GM19395 (cell line): Measurements from ENCODE around the gene FXYD6.
"Not testable (repeated sequence)": the region's sequence is repeated elsewhere in the genome, so short reads cannot be mapped to it uniquely, and the experiment has no call there.

ENCODE experiments used
- ATAC-seq: cut with Tn5 transposase; IDR thresholded peaks from one replicate; pipeline ENCODE4 v1.9.1; 2021; ENCODE audit warnings: mild to moderate bottlenecking, moderate library complexity; ENCODE audit not compliant: unreplicated experiment

Gene FXYD6

DNA sequence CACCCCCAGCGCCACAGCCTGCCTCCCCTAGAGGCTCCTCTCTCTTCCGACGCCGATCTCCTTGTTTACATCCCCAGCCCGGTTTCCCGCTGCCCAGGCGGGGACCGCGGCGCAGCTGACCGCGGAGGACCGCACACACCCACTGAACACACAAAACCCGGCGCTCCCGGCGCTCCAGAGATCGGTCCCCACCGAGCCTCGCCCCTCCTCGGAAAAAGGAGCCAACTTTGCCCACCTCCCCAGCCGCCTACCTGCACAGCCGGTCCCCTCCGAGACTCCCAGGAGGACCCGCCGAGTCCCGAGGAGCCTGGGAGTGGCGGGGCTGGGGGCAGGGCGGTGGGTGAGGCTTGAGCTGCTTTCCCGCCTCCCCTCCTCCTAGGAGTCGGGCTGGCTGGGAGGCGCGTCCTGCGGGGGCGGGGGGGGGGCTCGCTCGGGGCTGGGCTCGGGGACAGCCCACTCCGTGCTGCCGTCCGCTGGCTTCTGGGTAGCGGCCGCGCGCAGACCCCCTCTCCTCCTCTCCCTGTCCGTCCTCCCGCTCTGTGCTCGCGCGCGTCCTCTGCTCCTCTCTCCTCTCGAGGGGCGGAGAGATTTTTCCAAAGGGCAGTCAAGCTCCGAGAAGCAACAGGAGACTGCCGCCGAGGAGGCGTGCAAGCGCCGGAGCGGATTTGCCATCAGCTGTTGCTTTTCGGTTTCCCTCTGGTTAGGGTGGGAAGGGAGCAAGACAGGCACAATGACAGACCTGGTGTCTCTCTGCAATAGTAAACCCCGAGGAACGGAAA lies at the start of gene FXYD6:
Gene FXYD6, minus strand, starts transcription at position 318 of the 779 bp plus-strand sequence. CDS start 33,882 bp downstream, outside the sequence.
- ATAC-seq: no peak

GRCh38 chr11:117926166-117926565 lies 49.7 kb upstream of the FXYD6 start:
- ATAC-seq: not testable (repeated sequence)

DNA sequence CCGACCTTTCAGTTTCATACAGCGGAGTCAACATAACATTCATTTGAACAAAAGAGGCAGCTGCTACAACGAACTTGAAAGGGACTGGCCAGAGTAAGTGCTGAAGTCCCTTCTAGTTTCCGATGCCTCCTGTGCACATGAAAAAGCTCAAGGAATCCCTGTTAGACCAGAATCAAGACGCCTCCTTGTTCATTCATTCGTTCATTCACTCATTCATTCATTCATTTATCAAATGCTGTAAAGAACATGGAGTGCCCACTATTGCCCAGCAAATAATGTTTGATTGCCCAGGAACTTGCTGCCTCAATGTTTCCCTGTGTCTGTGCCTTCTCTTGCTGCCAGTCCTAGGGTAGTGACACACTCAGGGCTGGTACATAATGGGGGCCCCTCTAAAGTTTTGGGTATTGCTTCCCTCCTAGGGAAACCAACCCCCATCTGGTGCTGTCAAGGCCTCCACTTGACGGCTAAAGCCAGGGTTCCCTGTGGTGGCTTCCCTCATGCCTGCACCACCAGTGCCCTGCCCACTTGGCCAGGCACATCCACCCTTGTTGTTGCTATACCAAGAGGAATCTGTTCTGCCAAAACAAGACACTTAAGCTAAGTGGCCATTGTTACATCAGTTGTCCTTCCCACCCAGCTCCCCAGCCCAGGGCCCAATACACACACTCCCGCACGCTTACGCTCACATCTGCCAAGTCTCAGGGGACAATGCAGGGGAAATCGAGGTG lies 48.9 kb upstream of the FXYD6 start:
- ATAC-seq: no peak

GRCh38 chr11:117924631-117925170 lies 48.2 kb upstream of the FXYD6 start:
- no peak for ATAC-seq

DNA sequence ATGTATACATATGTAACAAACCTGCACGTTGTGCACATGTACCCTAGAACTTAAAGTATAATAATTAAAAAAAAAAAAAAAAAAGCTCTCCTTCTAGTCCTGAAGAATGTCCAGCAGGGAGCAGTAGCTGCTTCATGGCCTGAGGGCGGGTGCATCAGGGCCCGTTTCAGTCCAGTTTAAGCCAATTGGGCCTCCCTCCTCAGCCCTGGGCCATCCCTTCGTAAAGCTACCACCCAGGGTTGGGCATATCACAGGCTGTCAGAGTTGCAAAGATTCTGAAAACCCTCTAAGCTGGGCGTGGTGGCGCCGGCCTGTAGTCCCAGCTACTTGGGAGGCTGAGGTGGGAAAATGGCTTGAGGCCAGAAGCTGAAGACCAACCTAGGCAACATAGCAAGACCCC lies 47.3 kb upstream of the FXYD6 start:
- no peak for ATAC-seq

- ATAC-seq: no peak
These were observed 46.8 kb upstream of the FXYD6 start for GRCh38 chr11:117923275-117923674.

DNA sequence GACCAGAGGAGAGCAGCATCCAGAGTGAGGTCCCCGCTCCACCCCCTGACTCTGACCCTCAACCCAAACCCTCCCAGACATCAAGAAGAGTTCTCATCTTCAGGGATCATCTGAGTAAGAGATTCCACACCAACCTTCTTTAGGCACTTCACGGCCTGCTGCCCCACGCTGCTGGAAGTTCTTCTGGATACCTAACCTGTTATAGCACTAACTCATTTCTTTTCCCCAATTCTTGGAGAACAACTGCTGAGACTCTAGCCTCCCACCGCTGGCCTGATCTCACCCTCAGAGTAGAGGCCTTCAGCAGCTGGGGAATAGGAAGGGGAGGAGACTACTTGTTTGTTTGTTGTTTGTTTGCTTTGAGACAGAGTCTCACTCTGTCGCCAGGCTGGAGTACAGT lies 45.4 kb upstream of the FXYD6 start:
- ATAC-seq: no peak

- ATAC-seq: no peak
These were observed 45.0 kb upstream of the FXYD6 start for GRCh38 chr11:117921456-117921855.

DNA sequence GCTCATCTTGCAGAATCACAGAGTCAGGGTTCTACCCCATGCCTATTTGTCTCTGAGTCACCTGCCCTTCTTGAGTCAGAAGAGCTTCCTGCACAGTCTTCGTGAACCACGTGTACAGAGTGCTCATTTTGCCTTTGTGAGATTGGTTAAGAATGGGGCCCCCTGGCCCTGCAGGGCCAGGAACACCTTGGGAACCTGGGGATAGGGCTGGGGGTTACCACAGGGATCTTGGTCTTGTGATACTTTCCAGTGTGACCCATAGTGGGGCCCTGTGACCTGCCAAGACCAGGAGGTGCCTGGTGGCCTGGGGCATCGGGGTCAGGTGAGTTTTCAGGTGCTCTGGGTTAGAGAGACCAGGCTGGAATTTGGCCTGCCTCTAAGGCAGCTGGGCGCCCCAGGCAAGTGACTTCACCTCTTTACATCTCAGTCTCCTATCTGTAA lies 43.3 kb upstream of the FXYD6 start:
- ATAC-seq: no peak

DNA sequence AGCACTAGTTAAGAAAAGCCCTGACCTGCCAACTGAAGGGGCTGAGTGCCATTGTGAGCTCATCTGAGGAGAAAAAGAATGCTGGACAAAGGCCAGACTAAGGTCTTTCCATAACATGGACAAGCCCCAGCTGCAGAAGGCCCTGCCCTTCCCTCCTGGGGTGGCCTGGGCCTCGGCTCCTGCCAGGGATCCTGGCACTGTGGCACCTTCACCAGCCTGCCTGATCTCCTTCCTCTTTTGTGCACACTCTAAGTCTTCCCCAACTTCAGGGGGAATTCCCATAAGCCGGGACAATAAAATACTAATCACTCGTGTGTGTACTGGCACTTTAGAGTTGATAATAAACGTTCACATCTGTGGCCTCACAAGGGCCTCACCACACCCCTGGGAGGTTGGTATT lies 42.9 kb upstream of the FXYD6 start:
- ATAC-seq: no peak

- ATAC-seq: no peak
These were observed 42.2 kb upstream of the FXYD6 start for GRCh38 chr11:117918366-117919255.

DNA sequence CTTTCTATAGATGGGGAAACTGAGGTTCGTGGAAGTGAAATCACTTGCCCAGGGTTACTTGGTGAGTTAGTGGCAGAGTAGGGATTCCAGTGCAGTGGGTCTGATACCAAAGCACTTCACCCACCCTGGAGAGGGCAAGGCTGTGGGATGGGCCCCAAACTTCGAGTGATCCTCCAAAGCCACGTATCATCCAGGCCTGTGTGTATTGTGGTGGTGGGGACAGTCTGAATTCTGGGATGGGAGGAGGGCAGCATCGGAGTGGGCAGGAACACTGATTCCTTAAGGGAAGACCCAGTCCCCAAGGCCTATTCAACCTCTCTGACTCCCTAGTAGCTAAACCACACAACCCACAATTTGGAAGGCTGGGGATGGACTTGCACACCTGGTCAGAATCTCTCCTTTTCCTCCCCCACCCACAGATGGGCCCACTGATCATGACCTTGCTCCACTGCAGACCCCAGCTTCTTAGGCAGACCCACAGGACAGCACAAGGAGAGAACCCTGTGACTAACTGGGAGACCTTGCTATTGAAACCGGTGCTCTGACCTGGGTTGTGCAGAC lies 41.2 kb upstream of the FXYD6 start:
- ATAC-seq: no peak

GRCh38 chr11:117916956-117917355 lies 40.5 kb upstream of the FXYD6 start:
- ATAC-seq: no peak

DNA sequence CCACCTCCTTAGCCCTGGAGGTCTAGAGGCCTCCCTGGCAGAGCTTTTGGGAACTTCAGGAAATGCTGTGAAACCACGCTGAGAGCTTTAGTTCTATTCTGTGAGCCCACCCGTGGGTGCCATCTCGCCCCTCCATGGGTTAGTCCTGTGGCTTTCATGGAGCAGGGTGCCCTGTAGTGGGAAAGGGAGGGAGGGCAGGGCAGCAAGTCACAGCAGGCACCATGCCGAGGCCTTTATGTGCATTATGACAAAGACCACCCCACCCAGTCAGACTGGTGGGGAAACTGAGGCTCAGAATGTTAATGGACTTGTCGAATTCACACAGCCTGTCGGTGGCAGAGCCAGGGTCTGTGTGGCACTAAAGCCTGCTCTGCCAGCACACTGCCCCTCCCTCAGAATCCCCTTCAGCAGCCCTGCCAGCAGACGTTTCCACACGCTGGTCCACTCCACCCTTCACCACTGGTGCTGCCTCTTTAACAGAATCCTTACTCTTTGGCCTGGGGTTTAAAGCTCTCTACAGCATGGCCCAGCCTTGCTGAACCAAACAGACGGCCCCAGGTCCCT lies 39.3 kb upstream of the FXYD6 start:
- ATAC-seq: no peak

DNA sequence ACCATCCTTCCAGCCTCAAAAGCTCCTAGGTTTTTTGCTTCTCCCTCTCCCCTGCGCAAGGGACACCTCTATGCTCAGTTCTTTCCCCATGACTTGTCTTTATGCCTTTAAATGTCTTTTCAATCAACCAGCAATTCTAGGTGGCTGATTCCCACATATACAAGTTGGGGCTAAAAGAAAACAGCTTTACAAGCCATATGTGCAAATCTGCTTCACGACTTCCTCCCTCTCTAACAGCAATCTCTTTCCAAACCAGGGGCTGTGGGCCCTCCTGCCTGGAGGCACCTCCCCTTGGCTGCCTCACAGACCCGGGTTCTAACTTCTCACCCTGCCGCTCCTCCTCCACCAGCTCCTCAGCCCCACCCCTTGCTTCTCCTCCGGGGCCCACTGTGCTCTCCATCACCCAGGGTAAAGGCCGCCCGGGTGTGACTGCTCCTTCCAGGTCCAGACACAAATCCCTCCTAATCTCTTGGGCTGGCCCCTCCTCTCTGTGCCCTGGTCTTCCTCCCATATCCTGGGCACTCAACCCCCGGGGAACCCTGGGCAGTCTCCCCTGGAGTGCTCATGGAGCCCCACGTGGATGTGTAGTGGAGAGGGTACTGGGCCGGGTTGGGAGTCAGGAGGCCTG lies 38.6 kb upstream of the FXYD6 start:
- no peak for ATAC-seq

- no peak for ATAC-seq
These were observed 37.9 kb upstream of the FXYD6 start for GRCh38 chr11:117914398-117914761.

DNA sequence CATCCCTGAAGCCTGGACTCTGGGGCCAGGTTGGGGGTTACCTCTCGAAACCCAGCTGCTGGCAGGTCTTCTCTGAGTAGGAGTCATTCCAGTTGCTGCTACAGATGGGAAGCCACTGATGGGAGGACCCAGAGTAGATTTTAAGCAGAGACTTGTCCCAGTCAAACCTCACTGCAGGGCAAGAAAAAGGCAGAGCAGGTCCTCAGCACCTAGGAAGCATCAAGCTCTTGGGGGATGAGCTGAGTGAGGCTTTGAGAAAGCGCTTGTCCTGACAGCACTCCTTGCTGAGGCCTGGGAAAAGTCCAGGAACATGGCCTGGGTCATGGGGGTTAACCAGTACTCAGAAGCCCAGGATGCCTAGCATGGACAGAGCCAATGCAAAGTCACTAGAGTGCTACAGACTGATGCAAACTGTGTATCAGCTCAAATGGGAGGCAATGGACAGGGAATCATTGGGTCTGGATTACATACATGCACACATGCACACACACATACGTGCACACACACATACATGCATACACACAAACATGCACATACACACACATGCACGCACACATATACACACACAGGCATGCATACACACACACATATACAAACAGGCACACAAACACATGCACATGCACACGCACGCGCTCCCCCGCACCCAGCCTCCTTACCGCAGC lies 37.4 kb upstream of the FXYD6 start:
- ATAC-seq: no peak

- no peak for ATAC-seq
These were observed 36.0 kb upstream of the FXYD6 start for GRCh38 chr11:117912497-117912896.

GRCh38 chr11:117911694-117912093 lies 35.2 kb upstream of the FXYD6 start:
- no peak for ATAC-seq
